ENCODE results near the gene BCAS1. TPM values are rescaled to one million over a fixed set of nuclear protein-coding genes. Genes with fewer than 3 reads are reported as not detected.

BCAS1 gene
- total RNA-seq, 1 donor from 2014 or later = not detected

GRCh38 chr20:53970232-53970631 is 100.2 kb downstream of the BCAS1 start:
- Mint-ChIP-seq H3K36me3 (ENCODE audit: unreplicated experiment) (no peaks in the 10 kb centered on the region), H3K9me3 (ENCODE audit: unreplicated experiment) (peaks cover 4% of the 10 kb centered on the region), H3K27me3 (ENCODE audit: unreplicated experiment) (peaks cover 5% of the 10 kb centered on the region), H3K4me3 (ENCODE audit: unreplicated experiment) (no peak overlapping the region), H3K4me1 (ENCODE audit: unreplicated experiment) (no peaks in the 10 kb centered on the region), H3K27ac (ENCODE audit: unreplicated experiment) (no peak overlapping the region)
- DNase-seq (ENCODE audit: extremely low spot score, unreplicated experiment) = no peak
- no peak for TF ChIP-seq CTCF (IDR thresholded peaks at IDR 0.05)

- Mint-ChIP-seq H3K27me3 (ENCODE audit: unreplicated experiment) (peaks cover 8% of the 10 kb centered on the region), H3K4me3 (ENCODE audit: unreplicated experiment) (no peak overlapping the region), H3K27ac (ENCODE audit: unreplicated experiment) (no peak overlapping the region), H3K4me1 (ENCODE audit: unreplicated experiment) (no peaks in the 10 kb centered on the region), H3K36me3 (ENCODE audit: unreplicated experiment) (no peaks in the 10 kb centered on the region), H3K9me3 (ENCODE audit: unreplicated experiment) (no peaks in the 10 kb centered on the region)
- DNase-seq (ENCODE audit: extremely low spot score, unreplicated experiment) = no peak
- TF ChIP-seq CTCF (IDR thresholded peaks at IDR 0.05) = no peak
Measured at GRCh38 chr20:53967527-53967926, 102.9 kb downstream of the BCAS1 start.

DNA sequence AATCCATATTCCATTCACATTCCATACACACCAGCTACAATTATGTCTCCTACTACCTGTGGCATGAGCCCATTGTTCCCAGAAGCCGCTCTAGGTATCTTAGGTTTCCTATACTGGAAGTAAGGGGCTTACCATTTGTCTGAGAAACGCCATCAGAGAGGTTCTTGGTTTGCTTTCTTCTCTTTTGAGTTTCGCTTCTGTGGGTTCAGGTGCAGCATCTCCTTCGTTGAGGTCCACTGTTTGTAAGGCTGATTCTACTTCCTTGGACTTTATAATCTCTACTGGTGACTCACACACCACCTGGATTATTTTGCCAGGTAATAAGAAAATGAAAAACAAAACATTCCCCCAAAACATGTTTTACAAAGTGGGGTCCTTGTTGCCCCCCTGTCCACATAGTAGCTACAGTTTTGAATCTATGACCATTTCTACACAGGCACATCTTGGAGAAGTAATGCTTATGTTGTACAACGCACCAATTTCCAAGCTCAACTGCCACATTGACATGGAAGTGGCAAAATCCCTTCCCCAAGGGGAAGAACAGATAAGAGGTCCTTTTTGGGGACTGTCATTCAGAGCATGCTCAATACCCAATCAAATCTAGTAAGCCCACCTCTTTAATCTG is 103.5 kb downstream of the BCAS1 start:
- DNase-seq (ENCODE audit: extremely low spot score, unreplicated experiment) = no peak
- TF ChIP-seq CTCF (IDR thresholded peaks at IDR 0.05) = no peak
- Mint-ChIP-seq H3K9me3 (ENCODE audit: unreplicated experiment) (no peaks in the 10 kb centered on the region), H3K4me1 (ENCODE audit: unreplicated experiment) (no peaks in the 10 kb centered on the region), H3K4me3 (ENCODE audit: unreplicated experiment) (no peak overlapping the region), H3K36me3 (ENCODE audit: unreplicated experiment) (no peaks in the 10 kb centered on the region), H3K27me3 (ENCODE audit: unreplicated experiment) (peaks cover 11% of the 10 kb centered on the region), H3K27ac (ENCODE audit: unreplicated experiment) (no peak overlapping the region)

DNA sequence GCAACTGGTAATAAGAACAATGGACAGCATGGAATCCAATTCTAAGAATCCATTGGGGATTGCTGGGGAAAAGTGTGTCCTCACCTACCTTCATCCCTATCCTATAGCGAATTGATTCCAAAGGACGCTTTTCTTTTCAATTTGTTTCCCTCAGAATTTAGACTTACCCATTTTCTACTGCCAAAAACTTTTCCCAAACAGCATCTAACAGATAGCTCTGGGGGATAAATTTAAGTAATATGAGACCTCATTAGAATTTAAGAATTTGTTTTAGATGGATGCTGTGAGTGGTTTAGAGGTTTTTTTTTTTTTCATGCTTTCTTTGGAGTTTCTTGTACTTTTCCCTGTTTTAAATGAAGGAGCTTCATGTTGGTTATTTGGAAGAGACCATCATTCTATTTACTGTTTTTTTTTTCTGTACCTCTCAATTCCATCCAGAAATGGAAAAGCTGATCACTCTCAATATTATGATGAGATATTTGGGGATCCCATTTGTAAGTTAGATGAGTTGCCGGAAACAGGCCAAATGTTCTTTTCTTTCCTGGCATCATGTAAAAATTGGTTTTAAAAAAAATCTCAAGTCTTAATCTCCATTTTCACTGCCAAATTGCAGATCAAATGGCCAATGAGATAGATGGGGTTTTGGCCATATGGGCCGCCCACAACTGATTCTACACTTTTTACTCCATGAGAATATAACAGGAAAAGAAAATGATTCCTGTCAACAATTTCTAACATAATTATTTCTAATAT is 105.7 kb downstream of the BCAS1 start:
- H3K4me3 Mint-ChIP-seq (ENCODE audit: unreplicated experiment) = no peak overlapping the region
- H3K4me1 Mint-ChIP-seq (ENCODE audit: unreplicated experiment) = peaks cover 9% of the 10 kb centered on the region
- peaks cover 23% of the 10 kb centered on the region for H3K27me3 Mint-ChIP-seq (ENCODE audit: unreplicated experiment)
- no peak for DNase-seq (ENCODE audit: extremely low spot score, unreplicated experiment)
- no peak for TF ChIP-seq CTCF (IDR thresholded peaks at IDR 0.05)
- no peaks in the 10 kb centered on the region for H3K36me3 Mint-ChIP-seq (ENCODE audit: unreplicated experiment)
- no peaks in the 10 kb centered on the region for H3K9me3 Mint-ChIP-seq (ENCODE audit: unreplicated experiment)
- H3K27ac Mint-ChIP-seq (ENCODE audit: unreplicated experiment) = no peak overlapping the region

DNA sequence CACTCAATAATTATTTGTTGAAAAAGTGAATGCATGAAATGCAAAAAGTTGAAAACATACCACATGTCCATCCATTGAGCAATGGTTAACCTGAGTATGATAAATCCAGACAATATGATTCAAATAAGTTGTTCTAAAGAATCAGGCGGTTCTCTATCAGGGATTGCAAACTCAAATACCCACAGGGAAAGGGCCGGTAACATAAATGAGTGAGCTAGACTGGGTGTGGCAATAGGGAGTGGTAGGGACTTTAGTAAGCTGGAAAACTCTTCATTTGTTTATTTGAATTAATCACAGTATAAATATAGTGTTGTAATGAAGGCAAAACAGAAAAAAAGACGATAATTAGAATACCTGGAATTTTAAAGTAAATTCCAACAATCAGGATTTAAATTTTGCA is 106.3 kb downstream of the BCAS1 start:
- Mint-ChIP-seq H3K36me3 (ENCODE audit: unreplicated experiment) (no peaks in the 10 kb centered on the region), H3K27me3 (ENCODE audit: unreplicated experiment) (peaks cover 25% of the 10 kb centered on the region), H3K4me3 (ENCODE audit: unreplicated experiment) (no peak overlapping the region), H3K4me1 (ENCODE audit: unreplicated experiment) (peaks cover 11% of the 10 kb centered on the region), H3K27ac (ENCODE audit: unreplicated experiment) (no peak overlapping the region), H3K9me3 (ENCODE audit: unreplicated experiment) (no peaks in the 10 kb centered on the region)
- DNase-seq (ENCODE audit: extremely low spot score, unreplicated experiment) = no peak
- no peak for TF ChIP-seq CTCF (IDR thresholded peaks at IDR 0.05)

Data from osteocyte (in vitro differentiated cells).